Stimulated activated CD4-positive, alpha-beta T cell treated with anti-CD3 and anti-CD28 coated beads, Interleukin-1b, Interleukin-23, amount 100 ng/mL, for 24 hours (primary cell): ENCODE results near the gene ADAMTS2.
"Not testable (repeated sequence)": the region's sequence is repeated elsewhere in the genome, so short reads cannot be mapped to it uniquely, and the experiment has no call there.

Experiments used
- DNase-seq, 4 experiments: peaks; one replicate each; pipeline ENCODE4 v3.0.0-alpha.2; 2020; ENCODE audit warnings: low read depth in 4 of 4, low spot score in 1 of 4

Gene ADAMTS2

DNA sequence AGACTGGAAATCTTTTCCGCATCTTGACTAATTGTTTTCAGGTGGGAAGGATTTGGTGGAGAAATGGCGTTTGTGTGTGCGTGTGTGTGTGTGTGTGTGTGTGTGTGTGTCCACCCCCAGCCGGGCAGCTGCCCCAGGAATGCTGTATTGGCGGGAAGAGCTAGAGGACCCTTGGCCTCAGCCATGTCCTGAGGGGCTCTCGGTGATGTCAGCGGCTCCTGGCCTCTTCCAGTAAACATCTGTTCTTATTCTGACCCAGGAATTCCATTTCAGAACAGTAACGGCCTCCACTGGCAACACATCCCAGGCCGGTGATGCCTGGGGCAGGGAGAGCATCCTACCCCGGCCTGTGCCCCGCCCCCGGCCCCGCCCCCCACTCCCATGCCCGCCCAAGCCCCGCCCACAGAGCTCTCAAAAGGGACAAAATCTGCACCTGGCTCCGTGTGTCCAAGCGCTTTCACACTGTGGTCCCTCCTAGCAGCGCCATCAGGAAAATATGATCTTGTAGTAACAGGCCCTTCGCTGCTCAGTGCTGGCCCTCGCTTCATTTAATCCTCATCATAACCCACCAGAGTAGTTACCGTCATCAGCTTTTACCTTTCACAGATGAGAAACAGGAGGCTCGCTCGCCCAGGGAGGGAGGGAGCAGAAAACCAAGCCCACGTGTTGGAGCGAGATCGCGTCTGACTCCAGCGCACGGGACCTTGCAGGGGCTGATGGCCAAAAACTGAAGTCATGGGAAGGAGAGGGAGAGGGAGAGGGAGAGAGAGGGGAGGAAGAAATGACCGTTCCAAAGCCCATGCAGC is 18.9 kb downstream of the ADAMTS2 start:
- DNase-seq, result no peak

DNA sequence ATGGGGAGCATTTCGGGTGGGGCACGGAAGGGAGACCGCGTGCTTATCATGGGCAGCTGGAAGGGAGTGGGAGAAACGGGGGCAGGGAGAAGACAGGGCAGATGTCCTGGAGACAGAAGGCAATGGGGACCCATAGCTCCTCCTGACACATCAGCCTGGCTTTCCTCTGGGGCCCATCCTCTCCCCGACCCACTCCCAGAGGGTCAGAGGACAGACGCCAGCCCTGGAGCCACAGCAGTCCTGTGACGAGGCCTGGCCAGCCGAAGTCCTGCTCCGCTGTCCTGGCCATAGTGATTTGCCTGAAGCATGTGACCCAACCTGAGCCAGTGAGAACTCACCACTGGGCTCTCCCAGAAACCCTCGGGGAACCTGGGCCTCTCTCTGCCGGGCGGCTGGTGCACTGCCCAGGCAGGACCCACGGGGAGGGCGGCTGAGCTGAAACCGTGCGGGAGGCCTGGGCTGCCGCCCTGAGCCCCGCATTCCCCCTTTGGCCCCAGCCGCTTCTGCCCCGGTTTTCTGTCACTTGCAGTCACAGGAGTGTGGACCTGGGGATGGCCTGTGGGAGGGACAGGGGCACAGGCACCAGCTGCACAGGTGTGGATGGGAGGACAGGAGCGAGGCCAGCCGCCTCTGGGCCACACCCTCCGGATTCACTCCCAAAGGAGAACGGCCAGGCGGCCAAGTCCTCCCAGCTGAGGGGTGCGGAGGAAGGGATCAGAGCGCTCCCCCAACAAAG is 19.8 kb downstream of the ADAMTS2 start:
- DNase-seq, result no peak

DNA sequence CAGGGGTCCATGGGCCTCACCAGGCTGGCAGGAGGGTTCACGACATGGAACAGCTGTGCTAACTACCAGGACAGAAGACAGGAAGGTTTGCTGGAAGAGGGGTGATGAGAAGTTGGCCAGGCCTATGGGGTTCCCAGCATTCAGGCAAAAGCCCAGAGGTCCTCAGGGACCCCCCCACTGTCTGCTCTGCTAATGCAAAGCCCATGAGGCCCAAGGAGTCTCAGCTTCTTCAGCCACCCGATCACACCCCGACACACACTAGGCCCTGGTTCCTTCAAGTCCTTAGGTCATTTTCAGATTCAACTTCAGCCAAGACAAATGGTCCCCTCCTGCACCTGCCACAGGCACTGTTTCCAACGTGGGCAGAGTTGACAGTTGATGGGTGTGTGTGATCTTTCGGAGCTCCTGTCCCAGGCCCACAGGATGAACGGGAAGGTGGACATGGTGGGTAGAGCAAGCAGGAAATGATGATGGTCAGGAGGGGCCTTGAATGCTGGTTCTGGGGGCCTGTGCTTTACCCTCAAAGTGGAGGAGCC is 20.4 kb downstream of the ADAMTS2 start:
- DNase-seq, result no peak

DNA sequence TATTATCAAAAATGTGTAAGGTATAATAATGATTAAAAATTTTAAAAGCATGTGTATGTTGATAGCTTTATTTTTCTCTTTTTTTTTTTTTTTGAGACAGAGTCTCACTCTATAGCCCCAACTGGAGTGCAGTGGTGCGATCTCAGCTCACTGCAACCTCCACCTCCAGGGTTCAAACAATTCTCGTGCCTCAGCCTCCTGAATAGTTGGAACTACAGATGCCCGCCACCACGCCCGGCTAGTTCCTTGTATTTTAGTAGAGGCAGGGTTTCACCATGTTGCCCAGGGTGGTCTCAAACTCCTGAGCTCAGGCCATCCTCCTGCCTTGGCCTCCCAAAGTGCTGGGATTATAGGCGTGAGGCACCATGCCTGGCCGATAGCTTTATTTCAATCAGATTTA is 20.9 kb downstream of the ADAMTS2 start:
- DNase-seq, result not testable (repeated sequence)

DNA sequence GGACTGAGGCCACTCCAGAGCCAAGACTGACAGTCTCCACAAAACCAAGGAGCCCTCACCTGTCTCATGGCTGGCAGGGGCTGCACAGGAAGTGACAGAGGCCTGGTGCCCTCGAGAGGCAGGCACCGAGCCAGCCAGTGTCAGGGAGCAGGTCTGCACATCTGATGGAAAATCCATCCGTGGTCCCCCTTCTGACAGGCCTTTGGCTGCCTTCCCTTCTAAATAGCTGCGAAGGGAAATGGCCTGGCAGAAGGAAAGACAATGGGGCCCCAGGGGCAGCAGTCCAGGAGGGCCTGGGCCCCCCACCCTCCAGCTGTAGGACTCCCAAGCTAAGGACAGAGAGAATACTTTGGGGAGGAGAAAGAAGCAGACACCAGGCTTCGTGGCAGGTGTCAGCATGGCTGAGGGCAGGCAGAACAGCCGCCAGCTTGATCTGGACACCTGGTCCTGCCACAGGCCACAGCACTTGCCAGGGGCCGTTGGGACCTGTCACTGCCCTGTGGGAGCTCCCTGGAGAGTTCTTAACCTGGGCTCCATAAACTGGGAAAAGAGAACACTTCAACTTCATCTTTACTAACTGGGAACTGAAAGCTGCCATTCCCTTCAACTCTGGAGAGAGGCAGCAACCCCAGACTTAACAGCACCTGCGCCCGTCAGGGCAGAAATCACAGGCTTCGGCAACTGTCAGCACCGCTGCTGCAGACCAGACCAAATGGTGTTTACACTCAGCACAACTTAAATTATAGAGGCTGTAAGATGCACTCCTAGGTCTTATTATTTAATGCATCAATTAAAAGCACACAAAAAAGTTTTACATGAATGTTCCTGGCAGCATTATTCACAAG is 22.0 kb downstream of the ADAMTS2 start:
- DNase-seq, result no peak

DNA sequence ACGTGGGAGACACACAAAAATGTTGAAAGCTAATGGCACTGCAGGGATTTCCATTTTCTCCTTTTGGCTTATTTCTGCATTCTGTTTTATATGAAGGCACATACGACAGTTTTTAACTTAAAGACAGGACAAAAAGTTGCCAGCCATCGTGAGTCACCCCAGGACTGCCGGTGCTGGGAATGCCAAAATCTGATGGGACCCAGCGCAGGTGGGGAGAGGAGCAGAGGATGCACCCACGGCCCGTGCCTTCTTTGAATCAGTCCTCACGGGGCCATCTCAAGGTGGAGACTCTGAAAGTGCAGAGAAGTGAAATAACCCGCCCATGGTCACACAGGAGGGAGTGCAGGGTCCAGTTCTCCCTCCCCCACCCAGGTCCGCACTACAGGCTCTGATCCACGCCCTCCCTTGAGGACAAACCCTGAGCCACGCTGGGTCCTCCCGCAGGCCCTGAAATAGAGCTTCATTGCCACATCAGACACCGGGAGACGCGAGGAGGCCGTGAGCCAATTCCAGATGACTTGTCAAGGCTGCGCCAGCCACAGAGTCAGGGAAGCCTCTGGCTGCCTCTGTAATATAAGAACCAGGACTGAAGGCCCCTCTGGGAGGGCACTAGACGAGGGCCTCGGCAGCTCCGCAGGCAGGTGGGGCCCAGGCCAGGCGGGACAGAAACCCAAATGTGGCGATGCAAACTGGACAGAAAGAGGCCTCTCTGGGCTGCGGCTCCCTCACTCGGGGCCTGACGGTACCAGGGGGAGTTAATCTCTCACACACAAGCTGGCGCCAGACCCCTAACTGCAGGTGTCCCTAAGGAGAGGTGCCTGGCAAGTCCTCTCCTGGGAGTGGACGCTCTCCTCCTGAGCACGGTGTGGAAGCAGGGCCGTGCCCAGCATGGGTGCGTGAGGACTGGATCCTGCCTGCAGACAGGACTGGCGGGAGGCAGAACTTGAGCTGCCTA is 22.9 kb downstream of the ADAMTS2 start:
- no peak for DNase-seq

DNA sequence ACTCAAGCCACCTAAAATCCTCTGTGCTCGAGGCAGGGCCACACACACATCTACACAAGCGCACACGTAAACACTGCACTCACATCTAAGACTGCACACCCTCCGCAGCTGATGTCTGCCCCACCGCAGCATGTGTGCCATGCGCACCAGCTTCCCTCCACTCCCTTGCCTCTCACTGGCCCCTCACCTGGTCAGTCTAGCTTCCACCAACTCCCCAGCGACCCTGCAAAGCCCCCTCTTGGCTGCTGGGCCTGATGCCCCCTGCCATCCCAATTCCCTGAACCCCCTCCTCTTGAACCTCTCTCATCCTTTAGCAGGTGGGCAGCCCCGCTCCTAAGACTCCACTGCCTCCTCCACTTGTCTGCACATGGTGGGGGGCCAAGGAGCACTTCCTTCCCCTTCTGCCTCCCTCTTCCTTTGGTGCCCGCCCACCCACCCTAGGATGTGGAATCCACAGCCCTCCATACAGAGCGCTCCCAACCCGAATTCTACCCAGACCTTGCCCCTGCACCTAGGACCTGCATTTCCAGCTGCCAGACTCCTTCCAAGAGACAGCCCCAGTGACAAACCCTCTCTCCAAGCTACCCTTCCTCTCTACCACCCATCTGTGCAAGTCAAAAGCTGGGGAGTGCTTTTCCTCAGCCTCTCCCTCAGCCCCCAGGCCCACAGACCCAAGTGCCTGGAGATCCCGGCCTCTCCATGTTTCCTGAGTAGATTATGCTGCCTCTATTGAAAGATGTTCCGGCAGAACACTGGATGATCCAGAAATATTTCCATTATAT is 23.9 kb downstream of the ADAMTS2 start:
- DNase-seq, result no peak

DNA sequence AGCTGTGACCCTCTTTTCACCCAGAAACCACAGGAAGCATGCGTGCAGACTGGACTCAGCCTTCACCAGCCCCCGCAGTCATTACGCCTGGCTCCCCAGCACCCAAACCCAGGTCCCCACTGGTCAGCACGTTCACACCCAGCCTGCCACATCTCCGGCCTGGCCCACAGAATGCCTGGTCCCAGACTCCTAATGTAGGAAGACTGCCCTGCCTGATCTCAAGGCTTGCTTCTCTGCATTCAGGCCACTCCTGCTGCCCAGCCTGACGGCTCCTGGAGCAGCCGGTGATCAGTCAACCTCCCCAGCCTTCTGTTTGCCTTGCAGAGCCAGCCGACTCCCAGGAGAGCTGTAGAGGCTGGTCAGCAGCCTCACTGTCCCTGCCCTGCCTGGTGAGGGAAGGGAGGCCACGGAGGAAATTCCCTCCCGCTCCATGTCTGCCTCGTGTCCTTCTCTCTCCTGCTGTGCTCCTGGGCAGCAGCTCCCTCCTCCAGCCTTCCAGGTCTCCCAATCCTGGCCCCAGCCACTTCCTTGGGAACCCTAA is 25.4 kb downstream of the ADAMTS2 start:
- no peak for DNase-seq

DNA sequence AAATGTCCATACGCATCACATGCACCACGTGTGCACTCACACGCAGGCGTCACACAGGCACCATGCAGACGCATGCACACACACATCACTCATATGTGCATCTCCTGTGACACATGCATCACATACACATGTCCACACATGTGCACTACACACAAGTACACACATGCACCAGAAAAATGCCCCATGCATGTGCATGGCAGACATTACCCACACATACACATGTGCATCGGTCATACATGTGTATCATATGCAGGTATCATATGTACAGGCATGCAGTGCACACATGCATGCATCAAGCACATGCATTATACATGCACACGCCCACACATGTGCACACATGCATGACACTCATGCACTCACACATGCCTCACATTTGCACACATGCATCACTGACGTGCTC is 26.1 kb downstream of the ADAMTS2 start:
- DNase-seq, result no peak

DNA sequence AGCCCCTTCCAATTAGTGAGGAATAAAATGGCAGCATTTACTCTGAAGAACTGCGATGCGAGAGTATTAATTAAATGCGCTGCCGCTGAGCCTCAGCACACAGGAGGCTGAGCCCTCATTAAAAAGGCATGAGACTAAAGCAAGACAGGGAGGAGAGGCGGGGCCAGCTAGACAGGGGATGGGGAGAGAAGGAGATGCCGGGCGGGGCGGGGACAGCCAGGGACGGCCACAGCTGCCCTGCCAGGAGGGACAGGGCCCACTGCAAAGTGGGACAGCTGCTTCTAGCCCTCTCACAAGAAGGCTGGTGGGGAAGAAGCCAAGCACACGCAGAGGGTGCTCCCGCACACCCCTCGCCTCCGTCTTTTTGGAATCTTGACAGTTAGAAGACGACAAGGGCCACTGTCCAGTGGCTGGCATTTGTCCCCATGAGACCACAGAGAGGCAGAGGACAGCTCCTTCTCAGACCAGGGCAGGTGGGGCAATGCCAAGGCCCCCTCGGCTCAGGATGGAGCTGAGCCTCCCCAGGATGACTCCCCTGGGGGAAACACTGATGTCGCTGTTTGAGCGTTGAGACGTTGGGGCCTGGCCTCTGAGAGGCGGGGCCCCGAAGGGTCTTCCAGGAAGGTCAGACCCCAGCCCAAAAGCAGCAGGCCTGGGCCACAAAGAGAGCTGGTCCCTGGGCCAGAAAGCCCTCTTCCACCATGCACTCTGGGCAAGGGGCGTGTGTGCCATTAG is 26.9 kb downstream of the ADAMTS2 start:
- DNase-seq, result no peak

DNA sequence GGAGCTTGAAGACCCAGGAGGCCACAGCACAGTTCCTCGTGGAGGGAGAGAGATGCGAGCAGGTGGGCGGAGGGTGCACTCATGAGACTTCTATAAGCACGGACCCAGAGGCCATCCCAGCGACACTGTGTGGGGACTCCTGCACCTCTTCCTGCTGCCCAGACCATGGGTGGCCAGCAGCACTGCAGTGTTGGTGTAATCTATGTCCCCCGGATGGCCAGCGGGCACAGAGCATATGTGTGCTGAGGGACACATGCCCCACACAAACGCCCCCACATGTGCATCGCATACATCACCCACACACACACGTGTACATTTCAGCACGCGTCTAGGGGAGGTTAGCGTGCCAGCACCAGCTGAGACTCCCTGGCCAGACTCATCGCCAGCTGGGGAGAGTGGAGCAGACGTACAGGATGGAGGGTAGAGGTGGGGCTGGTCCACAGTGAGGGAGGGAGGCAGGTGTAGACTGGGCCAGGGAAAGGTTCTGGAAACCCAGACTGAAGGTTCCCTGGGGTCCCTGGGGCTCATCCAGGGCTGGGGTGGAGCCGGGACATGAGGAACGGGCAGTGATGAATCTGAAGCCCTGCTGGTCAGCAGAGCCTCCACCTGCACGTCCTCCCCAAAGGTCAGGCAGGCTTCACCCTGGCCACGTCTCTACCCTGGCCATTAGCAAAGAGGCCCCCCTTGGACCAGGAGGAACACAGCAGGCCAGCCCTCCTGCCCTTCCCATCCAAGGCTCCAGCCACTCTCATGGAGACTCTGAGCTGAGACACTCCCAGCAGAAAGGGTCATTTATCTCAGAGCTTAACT is 27.6 kb downstream of the ADAMTS2 start:
- DNase-seq, result no peak

DNA sequence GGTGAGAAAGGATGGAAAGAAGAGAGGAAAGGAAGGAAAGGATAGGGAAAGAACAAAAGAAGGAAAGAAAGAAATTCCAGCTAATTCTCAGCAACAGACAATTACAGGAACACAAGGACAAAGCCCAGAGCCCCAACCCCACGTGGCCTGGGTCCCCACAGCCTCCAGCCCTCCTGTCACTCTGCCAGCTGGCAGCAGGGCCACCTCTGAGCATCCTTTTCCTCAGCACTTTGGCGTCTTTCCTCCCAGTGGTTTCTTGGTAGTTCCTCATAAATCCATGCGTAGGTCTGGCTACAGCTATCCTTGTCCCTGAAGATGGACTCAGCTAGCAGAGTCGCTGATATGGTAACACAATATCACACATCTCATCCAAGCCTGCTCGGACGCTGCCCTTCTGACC is 28.3 kb downstream of the ADAMTS2 start:
- no peak for DNase-seq

DNA sequence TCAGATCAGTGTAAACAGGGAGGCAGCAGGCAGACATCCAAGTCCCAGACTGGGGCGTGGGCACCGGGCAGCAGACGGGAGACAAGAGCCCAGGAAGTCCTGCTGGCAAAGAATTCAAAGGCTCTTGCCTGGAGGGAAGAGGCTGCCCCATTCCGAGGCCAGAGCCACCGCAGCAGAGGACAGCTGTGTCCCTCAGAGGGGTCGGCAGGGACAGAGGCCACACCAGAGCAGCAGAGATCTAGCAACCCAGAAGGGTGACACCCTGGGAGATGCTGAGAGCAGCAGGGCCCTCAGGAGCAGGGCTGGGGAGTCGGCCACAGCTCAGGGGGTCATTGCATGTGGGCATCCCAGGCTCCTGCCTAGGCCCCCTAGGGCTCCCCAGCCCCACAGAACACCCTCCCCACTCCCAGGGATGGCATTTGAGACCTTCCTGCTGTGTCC is 29.1 kb downstream of the ADAMTS2 start:
- no peak for DNase-seq

DNA sequence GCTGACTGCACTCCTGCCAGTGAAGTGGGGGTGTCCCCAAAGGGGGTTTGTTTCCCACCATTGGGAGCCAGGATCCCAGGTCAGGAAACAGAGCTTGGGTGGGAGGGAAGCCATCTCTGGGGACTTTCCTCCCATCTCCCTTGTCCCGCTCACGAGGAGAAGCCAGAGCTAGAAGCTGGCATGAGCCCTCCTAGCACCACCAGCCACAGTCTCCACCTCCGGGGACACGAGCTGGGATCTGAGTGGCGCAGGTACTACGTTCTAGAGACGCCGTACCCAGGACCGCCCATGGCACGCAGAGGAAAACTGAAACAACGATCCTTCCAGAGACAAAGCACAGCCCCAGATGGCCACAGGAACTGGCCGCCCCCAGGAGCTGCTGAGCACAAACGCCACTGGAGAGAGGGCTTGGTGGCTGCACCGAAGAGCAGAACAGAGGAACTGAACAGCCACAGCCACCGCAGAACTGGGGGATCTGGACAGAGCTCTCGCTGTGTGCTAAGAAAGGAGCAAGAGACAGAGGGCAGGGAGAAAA is 29.8 kb downstream of the ADAMTS2 start:
- DNase-seq, result no peak

DNA sequence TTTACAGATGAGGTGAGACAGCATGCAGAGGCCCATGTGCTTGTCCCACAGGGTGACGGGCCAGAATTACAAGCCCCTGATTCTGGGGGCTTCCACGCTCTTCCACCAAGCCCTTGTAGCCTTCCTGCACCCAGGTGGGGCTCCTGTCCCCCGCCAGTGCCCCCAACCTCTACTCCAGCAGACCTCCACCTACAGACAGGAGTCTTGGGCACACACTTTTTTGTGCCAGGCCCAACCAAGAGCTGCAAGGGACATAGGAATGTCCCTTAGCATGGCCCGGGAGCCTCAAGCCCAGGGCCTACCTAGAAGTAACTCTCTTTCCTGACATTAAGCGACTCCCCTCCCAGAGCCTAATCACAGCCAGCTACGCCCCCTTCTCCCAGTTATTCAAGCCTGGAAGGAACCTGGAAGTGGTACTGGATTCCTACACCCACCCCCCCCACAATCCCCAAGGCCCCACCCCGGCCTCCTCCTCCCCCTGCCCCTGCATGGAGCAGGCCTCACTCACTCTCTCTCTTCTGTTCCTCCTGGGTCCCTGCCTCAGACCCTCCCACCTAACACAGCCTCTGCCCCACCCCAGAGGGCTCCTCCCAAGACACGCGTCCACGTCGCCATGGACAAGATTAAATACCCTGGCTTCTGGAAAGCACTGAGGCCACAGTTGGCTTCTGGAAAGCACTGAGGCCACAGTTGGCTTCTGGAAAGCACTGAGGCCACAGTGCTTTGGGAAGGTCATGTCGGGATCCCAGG is 30.5 kb downstream of the ADAMTS2 start:
- DNase-seq, result no peak

DNA sequence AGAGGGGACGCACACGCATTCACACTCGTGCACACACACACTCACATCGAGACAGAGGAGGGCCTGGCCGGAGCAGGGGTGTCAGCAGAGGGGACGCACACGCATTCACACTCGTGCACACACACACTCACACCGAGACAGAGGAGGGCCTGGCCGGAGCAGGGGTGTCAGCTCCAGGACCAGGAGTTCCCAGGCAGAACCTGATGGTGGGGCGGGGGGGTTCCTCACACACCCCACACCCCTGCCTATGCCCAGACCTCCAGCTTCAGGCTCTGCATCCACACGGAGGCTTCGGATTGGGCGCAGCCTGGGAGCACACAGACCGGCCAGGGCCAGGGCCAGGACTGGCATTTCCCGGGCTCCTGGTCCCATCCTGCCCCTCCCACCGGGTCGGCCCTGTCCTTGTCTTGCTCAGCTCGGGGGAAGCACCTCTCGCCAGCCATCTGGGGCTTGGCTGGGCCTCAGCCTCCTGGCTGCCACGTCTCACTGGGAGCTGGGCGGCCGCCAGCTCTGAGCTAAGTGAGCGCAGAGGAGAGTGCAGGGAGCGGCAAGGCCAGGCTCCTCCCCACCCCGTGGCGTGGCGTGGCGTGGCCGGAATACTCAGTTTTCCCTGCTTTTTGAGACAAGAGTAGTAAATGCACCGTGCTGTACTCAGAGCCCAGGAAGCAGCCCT is 31.3 kb downstream of the ADAMTS2 start:
- DNase-seq, result no peak
